Measurements from ENCODE around the gene AEBP1. TPM values are rescaled to one million over a fixed set of nuclear protein-coding genes. Genes with fewer than 3 reads are reported as not detected.

The AEBP1 gene
- total and polyA plus RNA-seq, 2 of the 4 experiments (the other 2 are of a cell fraction) = 1.1 to 5.7 TPM

- no peaks in the 10 kb centered on the region for H3K79me1 ChIP-seq (ENCODE audit: low read depth in 1 of 2, low read length in 2 of 2)
- 40% methylated on average over 1 of the region's 6 CpGs; no CpG with 5 or more reads in 1 of the 2 experiments for WGBS, 2 experiments (ENCODE audit: extremely low coverage in 2 of 2, insufficient read length in 1 of 2)
- no peak overlapping the region for H2AK5ac ChIP-seq (ENCODE audit: low read depth, low read length)
- H4K5ac ChIP-seq (ENCODE audit: low read depth, low read length) = no peak overlapping the region
- peaks cover 36% of the 10 kb centered on the region for H3K27me3 ChIP-seq (ENCODE audit: control insufficient read depth, insufficient read depth, low read length)
- TF ChIP-seq MAFK (IDR thresholded peaks at IDR 0.05; ENCODE audit: low read depth, low read length) (no peak), CTCF (conservative IDR thresholded peaks at IDR 0.05; ENCODE audit: low read depth, low read length) (no peak)
- no peak overlapping the region for H2AFZ ChIP-seq (replicated peaks; ENCODE audit: low read length, poor library complexity)
- CTCF ChIA-PET = no interaction called here
- H3K9me3 ChIP-seq (ENCODE audit: control insufficient read depth, insufficient read depth, low read length) = no peaks in the 10 kb centered on the region
- no peak overlapping the region for H3K9ac ChIP-seq (ENCODE audit: low read depth, low read length)
- no peak overlapping the region for H3K18ac ChIP-seq (ENCODE audit: low read depth, low read length)
- no peak overlapping the region for H3K4ac ChIP-seq (ENCODE audit: low read depth, low read length)
- H3K36me3 ChIP-seq (ENCODE audit: control insufficient read depth, insufficient read depth, low read length) = no peaks in the 10 kb centered on the region
- H3K4me1 ChIP-seq (ENCODE audit: control insufficient read depth, insufficient read depth, low read length) = peaks cover 3% of the 10 kb centered on the region; the same call in 1 of the 2 replicates
- H2AK9ac ChIP-seq (replicated peaks; ENCODE audit: low read depth, low read length, poor library complexity) = no peak overlapping the region
- no peak overlapping the region for H3K14ac ChIP-seq (replicated peaks; ENCODE audit: low read depth, low read length)
- POLR2A ChIA-PET (ENCODE audit: unreplicated experiment) = no interaction called here
- H3K9me1 ChIP-seq (ENCODE audit: insufficient read depth, low read length) = peaks cover 3% of the 10 kb centered on the region; the same call in 1 of the 2 replicates
- DNase-seq (no peak), ATAC-seq (ENCODE audit: low read depth) (no peak)
- no peak overlapping the region for H2BK120ac ChIP-seq (ENCODE audit: low read depth, low read length)
- H4K8ac ChIP-seq (ENCODE audit: low read depth in 2 of 2, low read length in 2 of 2) = no peak overlapping the region
- H3K56ac ChIP-seq (ENCODE audit: extremely low read depth, insufficient read depth, low read length) = no peak overlapping the region
- in situ Hi-C loops (cut with MboI; ENCODE audit: low sequenced_read_pairs) (no loop called here), dilution Hi-C loops (cut with HindIII; ENCODE audit: low sequenced_read_pairs, unreplicated experiment) (no loop called here), intact Hi-C loops (cut with micrococcal nuclease) (no loop called here)
- no TSS peak for BruUV-seq (replicated peaks)
- H3K23ac ChIP-seq (ENCODE audit: low read depth, low read length) = no peak overlapping the region
- no peak overlapping the region for H2BK20ac ChIP-seq (ENCODE audit: low read depth, low read length)
- no peak overlapping the region for H2BK5ac ChIP-seq (ENCODE audit: low read depth, low read length, poor library complexity, severe bottlenecking)
- H4K91ac ChIP-seq (ENCODE audit: insufficient read depth, low read depth, low read length) = no peak overlapping the region
- H3K4me3 ChIP-seq (ENCODE audit: insufficient read depth, low read depth, low read length) = no peak overlapping the region
- no peak overlapping the region for H3K27ac ChIP-seq (ENCODE audit: insufficient read depth, low read length)
- no peak overlapping the region for H2BK15ac ChIP-seq (ENCODE audit: low read depth, low read length)
- no peaks in the 10 kb centered on the region for H4K20me1 ChIP-seq (ENCODE audit: insufficient read depth, low read length)
- H3K4me2 ChIP-seq (ENCODE audit: low read depth, low read length) = no peak overlapping the region
Measured at GRCh38 chr7:44143646-44144250, 39.6 kb downstream of the AEBP1 start.
